HG03520 (cell line): ENCODE data around the gene CEP290.
"Not testable (repeated sequence)": the region's sequence is repeated elsewhere in the genome, so short reads cannot be mapped to it uniquely, and the experiment has no call there.

Experiments
- ATAC-seq: cut with Tn5 transposase; IDR thresholded peaks from one replicate; pipeline ENCODE4 v1.9.1; 2021; ENCODE audit warnings: mild to moderate bottlenecking, moderate library complexity; ENCODE audit not compliant: unreplicated experiment

Gene CEP290

GRCh38 chr12:88057994-88058718, 83.7 kb downstream of the CEP290 start:
- no peak for ATAC-seq

- ATAC-seq = no peak
Measured at GRCh38 chr12:88056571-88056970, 85.3 kb downstream of the CEP290 start.

- peak; percentile 52 for ATAC-seq
Measured at GRCh38 chr12:88052686-88053085, 89.2 kb downstream of the CEP290 start.

- no peak for ATAC-seq
Measured at GRCh38 chr12:88044035-88044434, 97.9 kb downstream of the CEP290 start.

- no peak for ATAC-seq
Measured at GRCh38 chr12:88037770-88038169, 104.1 kb downstream of the CEP290 start.

GRCh38 chr12:88036353-88036965, 105.4 kb downstream of the CEP290 start:
- ATAC-seq = no peak

- peak; percentile 10 for ATAC-seq
Measured at GRCh38 chr12:88035907-88036289, 106.0 kb downstream of the CEP290 start.

GRCh38 chr12:88035271-88035906, 106.5 kb downstream of the CEP290 start:
- ATAC-seq = peak; percentile 100

- ATAC-seq = not testable (repeated sequence)
Measured at GRCh38 chr12:88031161-88031560, 110.7 kb downstream of the CEP290 start.

GRCh38 chr12:88029093-88029665, 112.7 kb downstream of the CEP290 start, which contains the start of gene C12orf50:
Gene C12orf50 (minus strand): TSS chr12:88029401. CDS start chr12:88026962, 2,439 bp downstream.
- no peak for ATAC-seq

- no peak for ATAC-seq
Measured at GRCh38 chr12:88026196-88026595, 115.7 kb downstream of the CEP290 start.

- ATAC-seq = no peak
Measured at GRCh38 chr12:88017964-88018363, 123.9 kb downstream of the CEP290 start.

- ATAC-seq = no peak
Measured at GRCh38 chr12:88015825-88016224, 126.1 kb downstream of the CEP290 start.

- ATAC-seq = no peak
Measured at GRCh38 chr12:88011755-88012154, 130.1 kb downstream of the CEP290 start.

- ATAC-seq = no peak
Measured at GRCh38 chr12:88006351-88006750, 135.5 kb downstream of the CEP290 start.

- ATAC-seq = no peak
Measured at GRCh38 chr12:88001327-88001726, 140.6 kb downstream of the CEP290 start.
